Astrocyte of the hippocampus (primary cell): ENCODE results near the gene MAPK8.

Experiments
- DNase-seq: peaks from one replicate; pipeline ENCODE4 v3.0.0; 2011; ENCODE audit warnings: low read depth, low spot score

MAPK8 gene

DNA sequence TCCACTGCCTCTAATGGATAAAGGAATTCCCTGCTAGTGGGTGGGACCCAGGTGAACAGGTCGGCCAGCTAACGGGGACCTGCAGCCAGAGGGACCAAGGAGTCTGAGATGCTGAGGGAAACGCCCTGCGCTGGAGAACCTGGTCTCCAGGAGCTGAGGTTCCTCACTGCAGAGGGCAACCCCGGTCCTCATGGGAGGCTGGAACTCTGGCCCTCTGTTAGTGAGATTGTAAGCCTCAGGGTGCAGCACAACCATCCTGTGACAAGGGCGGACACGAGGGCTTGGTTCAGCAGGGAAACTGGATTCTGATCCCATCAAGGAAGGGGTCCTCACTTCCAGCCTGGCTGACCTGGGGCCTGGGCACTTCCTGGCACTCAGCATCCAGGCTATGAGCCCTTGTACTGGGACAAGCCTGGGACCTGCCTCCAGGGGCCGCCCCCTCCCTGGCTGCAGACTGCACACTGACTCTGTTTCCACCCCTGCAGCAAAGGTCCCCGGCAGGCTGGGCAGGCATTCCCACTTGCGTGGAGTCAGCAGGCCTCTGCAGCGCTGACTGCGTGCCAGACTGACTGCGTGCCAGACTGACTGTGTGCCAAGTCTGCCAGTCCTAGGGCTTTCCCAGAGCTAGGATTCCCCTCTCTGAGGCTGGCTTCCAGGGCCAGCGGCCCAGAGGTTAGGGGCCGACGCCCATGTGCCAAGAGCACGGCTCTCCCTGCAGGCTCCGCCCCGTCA is 143.2 kb downstream of the MAPK8 start:
- DNase-seq: no peak

GRCh38 chr10:48450233-48450740 is 143.8 kb downstream of the MAPK8 start:
- DNase-seq: no peak

- DNase-seq: no peak
Observed at GRCh38 chr10:48450741-48451466, 144.4 kb downstream of the MAPK8 start.

DNA sequence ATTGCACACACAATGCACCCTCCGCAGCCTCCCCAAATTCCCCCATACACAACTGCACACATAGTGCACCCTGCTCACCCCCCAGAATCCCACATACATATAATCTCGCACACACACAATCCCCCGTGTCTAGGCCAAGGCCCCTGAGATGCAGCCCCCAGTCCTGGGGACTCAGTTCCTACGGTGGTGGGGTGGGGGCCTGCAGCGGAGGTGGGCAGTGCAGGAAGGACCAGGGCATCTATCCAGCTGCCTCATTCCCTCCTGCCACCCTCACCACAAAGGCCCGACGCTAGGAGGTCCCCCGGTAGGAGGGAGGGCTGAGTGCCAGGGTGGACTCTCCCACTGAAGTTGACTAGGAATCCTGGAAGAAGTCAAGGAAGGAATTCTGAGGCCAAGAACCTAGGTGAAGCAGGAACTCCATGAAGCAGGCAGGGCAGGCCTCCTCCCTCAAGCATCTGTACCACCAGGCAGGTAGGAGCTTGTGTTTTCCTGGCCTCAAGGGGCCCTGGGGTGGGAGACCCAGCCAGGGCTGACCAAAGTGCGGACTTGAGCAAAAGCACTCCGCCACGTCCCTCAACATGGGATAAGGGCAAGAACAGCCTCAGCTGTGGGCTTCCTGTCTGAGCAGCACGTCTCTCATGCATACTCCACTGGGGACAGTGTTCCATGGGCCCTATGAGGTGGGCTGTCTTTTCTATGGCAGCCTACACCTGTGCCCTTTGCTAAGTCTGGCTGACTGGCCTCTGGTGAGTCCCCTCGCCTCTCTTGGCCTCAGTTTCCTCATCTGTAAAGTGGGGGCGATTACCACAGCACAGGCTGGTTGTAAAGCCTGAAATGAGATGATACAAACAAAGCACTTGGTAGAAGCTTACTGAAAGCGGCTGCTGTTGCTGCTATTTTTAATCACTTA is 145.7 kb downstream of the MAPK8 start:
- no peak for DNase-seq

DNA sequence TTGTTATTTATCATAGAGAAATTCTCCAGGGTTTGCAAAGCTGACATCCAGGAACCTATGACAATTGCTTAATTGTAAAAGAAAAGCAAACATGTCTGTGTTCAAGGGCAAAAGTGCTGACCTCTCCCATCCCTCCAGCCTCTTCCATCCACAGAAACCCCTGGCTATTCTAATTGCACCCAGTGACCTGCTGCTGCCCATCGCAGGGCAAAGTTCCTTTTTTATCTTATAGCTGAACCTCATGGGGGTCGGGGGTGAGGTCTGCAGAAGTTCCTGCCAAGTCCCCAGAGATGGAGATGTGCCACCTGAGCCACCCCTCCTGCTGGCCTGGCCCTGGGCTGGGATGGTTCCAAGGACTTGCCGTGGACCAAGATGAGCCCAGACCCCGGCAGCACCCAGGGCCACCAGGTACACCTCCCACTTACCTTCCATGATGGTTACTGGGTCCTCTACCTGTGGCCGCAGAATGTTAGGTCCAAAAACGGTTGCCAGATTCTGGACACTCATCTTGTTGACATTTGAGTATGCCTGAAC is 146.5 kb downstream of the MAPK8 start:
- no peak for DNase-seq

DNA sequence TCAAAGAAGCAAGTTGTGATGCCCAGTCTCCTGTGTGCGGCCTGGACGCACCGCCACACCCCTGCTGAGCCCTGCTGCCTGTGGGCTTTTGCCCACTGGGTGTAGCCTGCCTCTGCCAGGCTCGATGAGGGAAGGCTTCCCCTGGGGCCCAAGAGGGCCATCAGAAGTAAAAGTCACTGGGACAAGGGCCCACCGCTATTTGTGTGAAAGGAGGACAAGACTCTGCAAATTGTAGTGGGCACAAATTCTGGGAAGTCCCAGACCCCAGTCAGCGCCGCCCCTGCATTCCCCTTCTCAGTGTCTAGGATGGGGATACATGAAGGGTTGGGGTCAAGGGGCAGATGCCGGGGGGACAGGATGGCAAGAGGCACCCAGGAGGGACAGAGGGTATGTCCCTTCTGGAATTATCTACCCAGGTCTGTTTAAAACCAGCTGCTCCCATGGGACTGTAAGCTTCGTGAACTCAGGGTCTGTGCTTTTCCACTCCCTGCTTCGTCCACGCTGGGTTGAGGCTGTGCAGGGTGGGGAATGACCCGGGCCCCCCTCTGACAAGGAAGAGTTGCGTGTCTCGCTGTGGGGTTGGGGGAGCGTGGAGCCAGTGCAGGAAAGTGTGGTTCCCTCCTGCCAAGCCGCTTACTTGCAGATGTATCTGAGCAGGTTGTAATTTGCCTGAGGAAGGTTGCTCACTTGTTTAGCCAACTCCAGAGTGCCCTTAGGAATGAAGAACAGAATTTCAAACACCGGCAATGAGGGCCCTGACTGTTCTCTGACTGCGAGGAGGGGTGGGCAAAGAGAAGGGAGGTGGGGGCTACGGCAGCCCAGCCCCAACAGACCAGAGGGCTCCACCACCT is 147.2 kb downstream of the MAPK8 start:
- no peak for DNase-seq

GRCh38 chr10:48454302-48455054 is 148.0 kb downstream of the MAPK8 start:
- no peak for DNase-seq

DNA sequence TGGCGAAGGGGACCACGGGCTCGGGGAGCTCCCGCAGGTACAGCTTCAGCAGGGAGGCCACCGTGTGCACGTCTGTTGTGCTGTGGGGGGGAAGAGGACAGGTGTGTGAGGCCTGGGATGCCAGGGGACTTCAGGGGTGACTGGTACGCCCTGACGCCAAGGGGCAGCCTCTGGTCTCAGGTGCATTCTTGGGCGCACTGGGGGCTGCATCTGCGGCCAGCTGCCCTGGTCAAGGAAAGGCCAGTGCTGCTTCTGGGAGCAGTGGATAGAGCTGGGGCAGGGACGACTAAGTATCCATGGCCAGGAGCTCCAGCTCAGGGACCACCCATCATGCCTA is 148.5 kb downstream of the MAPK8 start:
- DNase-seq: no peak

GRCh38 chr10:48455392-48456151 is 149.1 kb downstream of the MAPK8 start:
- no peak for DNase-seq

DNA sequence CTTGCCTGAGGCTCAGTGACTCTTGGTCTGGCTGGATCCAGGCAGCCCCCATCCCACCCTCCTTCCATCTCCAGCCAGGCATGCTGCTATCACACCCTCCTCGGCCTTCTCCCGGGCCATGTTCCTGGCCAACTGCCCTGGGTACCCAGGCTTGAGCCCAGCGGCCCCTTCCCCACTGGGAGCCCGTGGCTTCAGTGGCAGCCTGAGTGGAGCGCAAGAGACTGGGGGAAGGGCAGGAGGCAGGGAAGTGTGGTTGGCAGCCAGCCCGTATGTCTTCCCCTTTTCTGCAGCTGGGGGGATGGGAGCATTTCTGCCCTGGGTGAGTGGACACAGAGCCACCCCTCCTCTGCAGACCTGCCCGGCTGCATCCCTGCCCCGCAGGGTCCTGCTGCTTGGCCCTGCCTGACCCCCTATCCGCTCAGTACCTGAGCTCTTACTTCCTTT is 149.9 kb downstream of the MAPK8 start:
- peak; percentile 60 for DNase-seq

DNA sequence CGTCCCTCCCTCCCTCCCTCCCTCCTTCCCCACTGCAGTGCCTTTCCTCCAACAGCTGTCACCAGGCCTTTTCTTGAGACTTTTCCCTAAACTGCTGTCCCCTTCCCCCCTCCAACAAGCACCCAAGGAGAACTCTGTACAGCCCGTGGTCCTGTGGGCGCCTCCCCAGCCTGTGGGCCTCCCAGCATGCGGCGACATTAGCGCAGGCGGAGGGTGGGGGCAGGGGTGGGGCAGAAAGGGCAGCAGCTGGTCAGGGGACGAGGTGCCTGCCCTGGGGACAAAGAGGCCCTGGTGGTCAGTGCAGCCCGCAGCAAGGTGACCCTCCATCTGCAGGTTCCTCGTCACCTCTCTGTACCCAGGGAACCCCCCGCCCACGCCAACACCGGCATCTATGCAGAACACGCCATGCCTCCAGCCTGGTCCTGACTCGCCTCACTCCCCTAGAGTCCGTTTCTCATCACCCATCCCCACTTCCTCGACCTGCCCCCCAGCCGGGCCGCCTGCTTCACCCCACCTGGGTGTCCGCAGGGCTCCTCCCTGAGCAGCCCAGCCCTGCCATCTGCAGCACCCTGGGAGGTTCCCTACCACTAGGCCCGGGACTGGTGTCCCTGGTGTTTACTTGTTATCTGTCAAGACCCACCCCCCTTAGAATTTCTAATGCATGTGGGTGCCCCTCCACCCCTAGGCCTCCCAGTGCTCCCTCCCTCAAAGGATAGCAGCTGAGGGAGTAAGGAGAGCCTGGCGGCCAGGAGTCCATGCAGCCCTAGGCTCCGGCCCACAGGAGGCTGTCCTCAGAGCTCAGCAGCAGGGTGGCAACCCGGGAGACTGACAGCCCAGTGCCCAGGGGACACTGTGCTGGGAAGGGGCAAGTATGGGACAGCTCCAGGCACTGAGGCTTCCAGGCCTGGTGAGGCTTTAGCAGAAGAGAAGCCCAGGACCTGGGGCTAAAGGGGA is 150.6 kb downstream of the MAPK8 start:
- DNase-seq: no peak

- no peak for DNase-seq
Observed at GRCh38 chr10:48457949-48458661, 151.6 kb downstream of the MAPK8 start.

DNA sequence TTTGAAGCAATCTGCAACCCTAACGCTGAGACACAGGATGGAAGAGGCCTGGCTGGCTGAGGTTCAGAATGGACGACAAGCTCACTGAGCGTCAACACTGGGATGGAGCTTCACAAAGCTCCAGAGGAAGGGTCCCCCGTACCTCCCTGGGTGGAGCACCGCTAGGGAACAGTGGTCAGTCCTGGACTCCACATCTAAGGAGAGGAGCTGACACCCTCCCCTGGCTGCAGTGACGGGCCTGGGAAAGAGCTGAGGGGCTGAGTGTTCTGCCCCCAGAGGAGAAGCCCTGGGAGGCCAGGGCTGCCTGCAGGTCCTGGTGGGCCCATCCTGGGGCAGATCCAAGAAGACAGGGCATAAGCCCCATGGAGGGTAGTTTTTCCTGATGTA is 152.2 kb downstream of the MAPK8 start:
- DNase-seq: no peak

GRCh38 chr10:48459270-48460150 is 153.0 kb downstream of the MAPK8 start:
- no peak for DNase-seq

- DNase-seq: no peak
Observed at GRCh38 chr10:48460182-48460581, 153.7 kb downstream of the MAPK8 start.

GRCh38 chr10:48461623-48462481 is 155.4 kb downstream of the MAPK8 start:
- DNase-seq: no peak
